Esophagus (tissue), 2 donors: ENCODE results near the gene AIP. TPM values are rescaled to one million over a fixed set of nuclear protein-coding genes. Genes with fewer than 3 reads are reported as not detected.
A peak's percentile ranks its signal among the peaks of the same experiment; 100 is the strongest.
"Not testable (repeated sequence)": the region's sequence is repeated elsewhere in the genome, so short reads cannot be mapped to it uniquely, and the experiment has no call there.

Source experiments
- H3K27ac ChIP-seq, 2 donors: one replicate each; pipeline ENCODE4 v1.5.1; 2013; ENCODE audit warnings: low read depth in 2 of 2, mild to moderate bottlenecking in 2 of 2, inconsistent platforms in 1 of 2, low read length in 1 of 2, moderate library complexity in 1 of 2
- H3K27me3 ChIP-seq, 2 donors: one replicate each; pipeline ENCODE4 v1.6.1; 2013; ENCODE audit warnings: low read length in 2 of 2, control low read depth in 1 of 2, mild to moderate bottlenecking in 1 of 2; ENCODE audit not compliant: insufficient read depth in 2 of 2, control insufficient read depth in 1 of 2
- H3K36me3 ChIP-seq, 2 donors: one replicate each; pipeline ENCODE4 v1.6.1; 2013; ENCODE audit warnings: low read length in 1 of 2; ENCODE audit not compliant: control insufficient read depth in 2 of 2, insufficient read depth in 2 of 2
- H3K4me1 ChIP-seq, 2 donors: one replicate each; pipeline ENCODE4 v1.6.1; 2013; ENCODE audit warnings: low read length in 1 of 2; ENCODE audit not compliant: control insufficient read depth in 2 of 2, insufficient read depth in 2 of 2
- H3K4me3 ChIP-seq, 2 donors: one replicate each; pipeline ENCODE4 v1.5.1; 2013; ENCODE audit warnings: low read length in 2 of 2, mild to moderate bottlenecking in 2 of 2, low read depth in 1 of 2, moderate library complexity in 1 of 2
- H3K9me3 ChIP-seq, 2 donors: one replicate each; pipeline ENCODE4 v1.6.1; 2013; ENCODE audit warnings: mild to moderate bottlenecking in 2 of 2, low read depth in 1 of 2, low read length in 1 of 2, moderate library complexity in 1 of 2; ENCODE audit not compliant: control insufficient read depth in 2 of 2, insufficient read depth in 1 of 2
- WGBS, 2 donors: extraction: QIAGEN DNeasy Blood & Tissue Kit; methylation state at CpG; one replicate each; pipeline ENCODE4 v1.1.7; 2013; 5-methylcytosine and 5-hydroxymethylcytosine counted together
- polyA plus RNA-seq, 2 donors: library from polyadenylated mRNA; stranded (reverse); fragments of 200-250 nt; gene quantifications; one replicate each; pipeline ENCODE4 v1.2.3, GENCODE V29; 2013
- donor health status: healthy with polysubstance abuse.
- donor health status: Bipolar disorder and iron deficiency.

Gene AIP
- polyA plus RNA-seq, 2 donors = 34.1 to 41.5 TPM

GRCh38 chr11:67484847-67485311, 2.1 kb downstream of the AIP start:
- Histone ChIP-seq H3K27me3 (no peaks in the 10 kb centered on the region), H3K9me3 (no peaks in the 10 kb centered on the region), H3K4me1 (peaks cover 4 to 19% of the 10 kb centered on the region in 2 donors), H3K27ac (peak overlapping the region; percentile 27 to 50), H3K4me3 (no peak overlapping the region), H3K36me3 (peaks cover 0 to 9% of the 10 kb centered on the region in 2 donors)
- 63 to 72% methylated on average over 11 of the region's 11 CpGs for WGBS, 2 donors

GRCh38 chr11:67485873-67486361, 3.1 kb downstream of the AIP start:
- not testable (repeated sequence) for H3K4me3 ChIP-seq, H3K9me3 ChIP-seq, H3K27me3 ChIP-seq, H3K27ac ChIP-seq
- Histone ChIP-seq H3K4me1 (peaks cover 4 to 19% of the 10 kb centered on the region in 2 donors), H3K36me3 (peaks cover 0 to 19% of the 10 kb centered on the region in 2 donors)
- 65 to 75% methylated on average over 7 of the region's 7 CpGs for WGBS, 2 donors

- no peak overlapping the region for H3K27ac ChIP-seq
- no peaks in the 10 kb centered on the region for H3K27me3 ChIP-seq
- H3K9me3 ChIP-seq = no peaks in the 10 kb centered on the region
- peaks cover 4 to 19% of the 10 kb centered on the region in 2 donors for H3K4me1 ChIP-seq
- 83% methylated on average over 18 to 20 of the region's 20 CpGs for WGBS, 2 donors
- H3K36me3 ChIP-seq = peaks cover 0 to 27% of the 10 kb centered on the region in 2 donors
- no peak overlapping the region for H3K4me3 ChIP-seq
Measured at GRCh38 chr11:67486481-67487195, 3.8 kb downstream of the AIP start.

GRCh38 chr11:67489203-67489884, 6.5 kb downstream of the AIP start:
- 85 to 86% methylated on average over 25 of the region's 25 CpGs for WGBS, 2 donors
- no peaks in the 10 kb centered on the region for H3K27me3 ChIP-seq
- peaks cover 0 to 48% of the 10 kb centered on the region in 2 donors for H3K36me3 ChIP-seq
- H3K9me3 ChIP-seq = no peaks in the 10 kb centered on the region
- H3K27ac ChIP-seq = no peak overlapping the region
- no peak overlapping the region for H3K4me3 ChIP-seq
- H3K4me1 ChIP-seq = peaks cover 0 to 10% of the 10 kb centered on the region in 2 donors

- H3K4me3 ChIP-seq = no peak overlapping the region
- H3K4me1 ChIP-seq = peaks cover 0 to 4% of the 10 kb centered on the region in 2 donors
- peaks cover 0 to 52% of the 10 kb centered on the region in 2 donors for H3K36me3 ChIP-seq
- no peaks in the 10 kb centered on the region for H3K27me3 ChIP-seq
- no peaks in the 10 kb centered on the region for H3K9me3 ChIP-seq
- WGBS, 2 donors = 78 to 84% methylated on average over 21 to 23 of the region's 23 CpGs
- no peak overlapping the region for H3K27ac ChIP-seq
Measured at GRCh38 chr11:67489885-67490726, 7.3 kb downstream of the AIP start.

- Histone ChIP-seq H3K4me1 (peaks cover 0 to 4% of the 10 kb centered on the region in 2 donors), H3K4me3 (no peak overlapping the region), H3K9me3 (no peaks in the 10 kb centered on the region), H3K27me3 (no peaks in the 10 kb centered on the region), H3K36me3 (peaks cover 0 to 57% of the 10 kb centered on the region in 2 donors), H3K27ac (no peak overlapping the region)
- 55 to 71% methylated on average over 15 of the region's 15 CpGs for WGBS, 2 donors
Measured at GRCh38 chr11:67490727-67491065, 7.9 kb downstream of the AIP start.

GRCh38 chr11:67491276-67492068, 8.6 kb downstream of the AIP start:
- WGBS, 2 donors = 80 to 84% methylated on average over 24 of the region's 24 CpGs
- H3K27ac ChIP-seq = no peak overlapping the region

GRCh38 chr11:67492069-67492727, 9.4 kb downstream of the AIP start:
- Histone ChIP-seq H3K27me3 (no peaks in the 10 kb centered on the region), H3K27ac (no peak overlapping the region), H3K4me3 (no peak overlapping the region), H3K36me3 (peaks cover 4 to 66% of the 10 kb centered on the region in 2 donors), H3K4me1 (no peaks in the 10 kb centered on the region), H3K9me3 (no peaks in the 10 kb centered on the region)
- WGBS, 2 donors = 86 to 87% methylated on average over 18 to 19 of the region's 19 CpGs

More at GRCh38 chr11:67491276-67492068, 8.6 kb downstream of the AIP start:
- Histone ChIP-seq H3K9me3 (no peaks in the 10 kb centered on the region), H3K4me3 (no peak overlapping the region), H3K27me3 (no peaks in the 10 kb centered on the region), H3K4me1 (no peaks in the 10 kb centered on the region), H3K36me3 (peaks cover 0 to 63% of the 10 kb centered on the region in 2 donors)
